Endodermal cell (in vitro differentiated cells): ENCODE results near the gene PPP1R15A. TPM values are rescaled to one million over a fixed set of nuclear protein-coding genes. Genes with fewer than 3 reads are reported as not detected.
"Not testable (repeated sequence)": the region's sequence is repeated elsewhere in the genome, so short reads cannot be mapped to it uniquely, and the experiment has no call there.

Source experiments
- DNase-seq: peaks from one replicate; pipeline ENCODE4 v3.0.0-alpha.2; 2017
- H3K27ac ChIP-seq: 2 replicates; pipeline ENCODE4 v1.5.1; 2013; ENCODE audit warnings: mild to moderate bottlenecking, low read depth, low read length, moderate library complexity
- H3K27me3 ChIP-seq: 2 replicates; pipeline ENCODE4 v1.6.1; 2013; ENCODE audit warnings: mild to moderate bottlenecking, low read length, moderate library complexity; ENCODE audit not compliant: insufficient read depth, control insufficient read depth, poor library complexity, severe bottlenecking
- H3K36me3 ChIP-seq: 2 replicates; pipeline ENCODE4 v1.7.0; 2013; ENCODE audit warnings: mild to moderate bottlenecking, low read length, moderate library complexity; ENCODE audit not compliant: control insufficient read depth, insufficient read depth
- H3K4me1 ChIP-seq: one replicate; pipeline ENCODE4 v1.7.0; 2013; ENCODE audit warnings: low read length; ENCODE audit not compliant: control insufficient read depth, insufficient read depth
- H3K4me3 ChIP-seq: 2 replicates; pipeline ENCODE4 v1.5.1; 2013; ENCODE audit warnings: mild to moderate bottlenecking, low read length, moderate library complexity
- H3K9ac ChIP-seq: 2 replicates; pipeline ENCODE4 v1.6.1; 2013; ENCODE audit warnings: mild to moderate bottlenecking, low read length, moderate library complexity; ENCODE audit not compliant: poor library complexity, severe bottlenecking; ENCODE audit errors: extremely low read depth
- H3K9me3 ChIP-seq: 2 replicates; pipeline ENCODE4 v1.6.1; 2013; ENCODE audit warnings: mild to moderate bottlenecking, low read length, moderate library complexity; ENCODE audit not compliant: control insufficient read depth
- H3K27ac Mint-ChIP-seq: 2 replicates; pipeline ENCODE4 v1.8.0; 2020; ENCODE audit warnings: mixed read lengths
- H3K27me3 Mint-ChIP-seq: 2 replicates; pipeline ENCODE4 v1.8.0; 2021; ENCODE audit warnings: mild to moderate bottlenecking, mixed read lengths; ENCODE audit not compliant: insufficient read depth
- H3K36me3 Mint-ChIP-seq: 2 replicates; pipeline ENCODE4 v1.8.0; 2020; ENCODE audit warnings: low read depth, mixed read lengths
- H3K4me1 Mint-ChIP-seq: 2 replicates; pipeline ENCODE4 v1.8.0; 2020; ENCODE audit warnings: mixed read lengths
- H3K4me3 Mint-ChIP-seq: 2 replicates; pipeline ENCODE4 v1.8.0; 2020; ENCODE audit warnings: mild to moderate bottlenecking, moderate library complexity, mixed read lengths
- H3K9me3 Mint-ChIP-seq: 2 replicates; pipeline ENCODE4 v1.8.0; 2020; ENCODE audit warnings: mild to moderate bottlenecking, mixed read lengths
- CTCF ChIP-seq: fragments of 200-600 bp; sonication (generic); conservative IDR thresholded peaks from 2 replicates; pipeline ENCODE4 v1.5.0; 2021; ENCODE audit warnings: antibody characterized with exemption, mild to moderate bottlenecking
- WGBS, 2 experiments: methylation state at CpG; one replicate each; pipeline versions ENCODE4 v1.1.5 to v1.1.7; 2013; ENCODE audit warnings: missing lambda C conversion rate in 2 of 2, mixed read lengths in 1 of 2; ENCODE audit not compliant: insufficient coverage in 1 of 2, insufficient read length in 1 of 2; 5-methylcytosine and 5-hydroxymethylcytosine counted together
- total RNA-seq, 2 donors: library from RNA; stranded (reverse); fragmentation: NEBNext Ultra II Directional in 1 of 2; extraction: Animal tissue kit (Norgen Biotek cat#: 25700) in 1 of 2; gene quantifications; 2 replicates in 1 of 2; 3 replicates in 1 of 2; pipeline ENCODE4 v1.2.1, GENCODE V29; 2021

The PPP1R15A gene
- total RNA-seq, 2 donors from 2014 or later: 41.5 to 45.0 TPM

- H3K27ac Mint-ChIP-seq: no peak overlapping the region
- Histone ChIP-seq H3K9me3 (no peaks in the 10 kb centered on the region), H3K36me3 (no peaks in the 10 kb centered on the region), H3K27me3 (no peaks in the 10 kb centered on the region), H3K4me1 (no peaks in the 10 kb centered on the region), H3K9ac (no peak overlapping the region), H3K27ac (no peak overlapping the region), H3K4me3 (no peak overlapping the region)
- 85 to 93% methylated on average over 6 to 14 of the region's 15 CpGs for WGBS, 2 experiments
- no peak for DNase-seq
- no peaks in the 10 kb centered on the region for H3K27me3 Mint-ChIP-seq
- H3K9me3 Mint-ChIP-seq: no peaks in the 10 kb centered on the region
- TF ChIP-seq CTCF: no peak
- peaks cover 4% of the 10 kb centered on the region for H3K4me1 Mint-ChIP-seq
- peaks cover 9% of the 10 kb centered on the region for H3K36me3 Mint-ChIP-seq
- no peak overlapping the region for H3K4me3 Mint-ChIP-seq
These were observed 26.8 kb upstream of the PPP1R15A start for GRCh38 chr19:48845384-48845783.

- not testable (repeated sequence) for H3K9me3 Mint-ChIP-seq, H3K4me1 ChIP-seq, H3K27me3 ChIP-seq, H3K27ac Mint-ChIP-seq, H3K27ac ChIP-seq, H3K27me3 Mint-ChIP-seq, H3K36me3 Mint-ChIP-seq, DNase-seq, H3K4me1 Mint-ChIP-seq, H3K9ac ChIP-seq, H3K4me3 ChIP-seq, H3K4me3 Mint-ChIP-seq, H3K9me3 ChIP-seq, H3K36me3 ChIP-seq
- 88 to 93% methylated on average over 3 of the region's 3 CpGs for WGBS, 2 experiments
These were observed 25.6 kb upstream of the PPP1R15A start for GRCh38 chr19:48846659-48847058.

- peaks cover 3% of the 10 kb centered on the region for H3K4me1 ChIP-seq
- H3K27me3 ChIP-seq: no peaks in the 10 kb centered on the region
- DNase-seq: no peak
- H3K9me3 ChIP-seq: no peaks in the 10 kb centered on the region
- Mint-ChIP-seq H3K4me3 (no peak overlapping the region), H3K27ac (no peak overlapping the region), H3K36me3 (peaks cover 3% of the 10 kb centered on the region), H3K4me1 (peaks cover 5% of the 10 kb centered on the region), H3K27me3 (no peaks in the 10 kb centered on the region), H3K9me3 (no peaks in the 10 kb centered on the region)
- H3K36me3 ChIP-seq: no peaks in the 10 kb centered on the region
- 92 to 100% methylated on average over 2 to 4 of the region's 4 CpGs for WGBS, 2 experiments
- no peak overlapping the region for H3K4me3 ChIP-seq
- H3K27ac ChIP-seq: no peak overlapping the region
- H3K9ac ChIP-seq: no peak overlapping the region
- no peak for TF ChIP-seq CTCF
These were observed 19.9 kb upstream of the PPP1R15A start for GRCh38 chr19:48852292-48852691.

- Histone ChIP-seq H3K27ac (no peak overlapping the region), H3K9ac (no peak overlapping the region), H3K27me3 (no peaks in the 10 kb centered on the region), H3K4me1 (peaks cover 7% of the 10 kb centered on the region), H3K36me3 (no peaks in the 10 kb centered on the region), H3K4me3 (no peak overlapping the region), H3K9me3 (no peaks in the 10 kb centered on the region)
- Mint-ChIP-seq H3K36me3 (no peaks in the 10 kb centered on the region), H3K4me3 (no peak overlapping the region), H3K4me1 (peaks cover 5% of the 10 kb centered on the region), H3K27ac (no peak overlapping the region), H3K9me3 (no peaks in the 10 kb centered on the region), H3K27me3 (no peaks in the 10 kb centered on the region)
- no peak for TF ChIP-seq CTCF
- 91 to 97% methylated on average over 7 to 8 of the region's 8 CpGs for WGBS, 2 experiments
- no peak for DNase-seq
These were observed 18.7 kb upstream of the PPP1R15A start for GRCh38 chr19:48853483-48853882.
